Vagina (tissue), 2 donors: ENCODE data around the gene MICAL3. TPM values are rescaled to one million over a fixed set of nuclear protein-coding genes. Genes with fewer than 3 reads are reported as not detected.

Source experiments
- DNase-seq, 2 donors: peaks; one replicate each; pipeline ENCODE4 v3.0.0-alpha.2; 2017; ENCODE audit errors: extremely low spot score in 2 of 2
- H3K27ac ChIP-seq: fragments of 200-600 bp; sonication (generic); one replicate; pipeline ENCODE4 v1.5.1; 2019
- H3K27me3 ChIP-seq: fragments of 200-600 bp; sonication (generic); one replicate; pipeline ENCODE4 v1.5.1; 2019
- H3K36me3 ChIP-seq, 2 donors: fragments of 200-600 bp; sonication (generic); one replicate each; pipeline ENCODE4 v1.5.1; 2017 to 2019
- H3K4me1 ChIP-seq: fragments of 200-600 bp; sonication (generic); one replicate; pipeline ENCODE4 v1.5.1; 2019
- H3K4me3 ChIP-seq, 2 donors: fragments of 200-600 bp; sonication (generic); 1 replicate in 1 of 2; 2 replicates in 1 of 2; pipeline ENCODE4 v1.5.1; 2016 to 2019
- H3K9me3 ChIP-seq: fragments of 200-600 bp; sonication (generic); one replicate; pipeline ENCODE4 v1.5.1; 2019
- CTCF ChIP-seq, 3 experiments: fragments of 450-650 bp in 2 of 3; fragments of 200-600 bp in 1 of 3; sonication (generic) in 1 of 3; IDR thresholded peaks; one replicate each; pipeline ENCODE4 v1.5.1; 2017 to 2019; ENCODE audit warnings: antibody characterized with exemption in 3 of 3, mild to moderate bottlenecking in 2 of 3, moderate library complexity in 2 of 3
- POLR2A ChIP-seq, 2 donors: fragments of 450-650 bp; IDR thresholded peaks; one replicate each; pipeline ENCODE4 v1.6.1; 2017; ENCODE audit warnings: antibody characterized with exemption in 2 of 2, mild to moderate bottlenecking in 2 of 2, moderate library complexity in 2 of 2
- POLR2AphosphoS5 ChIP-seq, 2 donors: sonication (generic); formaldehyde crosslinking; IDR thresholded peaks; one replicate each; pipeline ENCODE4 v1.9.0; 2017; ENCODE audit warnings: antibody characterized with exemption in 2 of 2, mild to moderate bottlenecking in 2 of 2, low read depth in 1 of 2; ENCODE audit not compliant: insufficient read depth in 1 of 2
- intact Hi-C: fragments of 100-400 bp; cut with DNase I; formaldehyde crosslinking; loops from one replicate; pipeline ENCODE4 v1.15.1; 2023
- total RNA-seq: library from RNA; depleted of rRNA; stranded (reverse); fragments of >200 nt; gene quantifications from one replicate; pipeline ENCODE4 v1.2.3, GENCODE V29; 2016

MICAL3 gene
- total RNA-seq, 1 donor from 2014 or later, result 35.1 TPM

DNA sequence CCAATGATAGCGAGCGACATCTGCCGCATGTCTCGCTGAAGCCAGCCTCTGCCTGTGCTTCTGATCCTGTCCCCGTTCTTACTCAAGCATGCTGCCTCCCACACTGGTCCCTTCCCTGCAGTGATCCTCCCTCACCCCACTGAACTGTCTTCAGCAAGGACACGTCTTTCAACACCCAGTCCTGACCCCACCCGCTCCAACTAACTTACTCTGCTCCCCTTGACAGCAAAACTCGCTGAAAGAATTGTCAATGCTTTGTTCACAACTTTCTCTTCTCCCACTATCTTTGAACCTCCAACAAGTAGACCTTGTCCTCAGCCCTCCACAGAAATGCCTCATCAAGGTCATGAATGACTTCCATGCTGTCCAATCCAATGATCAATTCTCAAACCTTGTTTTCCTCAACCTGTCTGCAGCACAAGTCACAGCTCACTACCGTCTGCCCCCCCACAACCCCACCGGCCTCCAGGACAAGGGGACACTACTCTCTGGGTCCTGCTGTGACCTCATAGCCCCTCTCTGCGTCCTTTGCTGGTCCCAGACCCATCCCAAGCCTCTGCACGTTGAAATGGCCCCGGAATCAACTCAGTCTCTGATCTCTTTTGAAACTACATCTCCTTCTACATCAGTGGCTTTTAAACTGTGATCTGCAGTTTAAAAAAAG, 108.0 kb downstream of the MICAL3 start:
- DNase-seq, result no peak
- Histone ChIP-seq H3K27me3 (no peaks in the 10 kb centered on the region), H3K36me3 (no peaks in the 10 kb centered on the region), H3K4me3 (no peak overlapping the region), H3K9me3 (no peaks in the 10 kb centered on the region), H3K27ac (no peak overlapping the region), H3K4me1 (peaks cover 20% of the 10 kb centered on the region)
- TF ChIP-seq POLR2AphosphoS5 (IDR thresholded peaks at IDR 0.05; ENCODE audit: insufficient read depth in 1 of 2, low read depth in 1 of 2), result no peak
- TF ChIP-seq POLR2A (IDR thresholded peaks at IDR 0.05), result no peak
- no peak for TF ChIP-seq CTCF (IDR thresholded peaks at IDR 0.05)
- intact Hi-C loops, result no loop called here

GRCh38 chr22:17915676-17916075, 108.7 kb downstream of the MICAL3 start:
- DNase-seq, result no peak
- H3K4me3 ChIP-seq, result no peak overlapping the region
- H3K27ac ChIP-seq, result no peak overlapping the region
- H3K36me3 ChIP-seq, result no peaks in the 10 kb centered on the region
- no peaks in the 10 kb centered on the region for H3K27me3 ChIP-seq
- H3K4me1 ChIP-seq, result peaks cover 25% of the 10 kb centered on the region
- H3K9me3 ChIP-seq, result no peaks in the 10 kb centered on the region
- intact Hi-C loops, result no loop called here
- TF ChIP-seq POLR2AphosphoS5 (IDR thresholded peaks at IDR 0.05; ENCODE audit: insufficient read depth in 1 of 2, low read depth in 1 of 2) (no peak), CTCF (IDR thresholded peaks at IDR 0.05) (no peak), POLR2A (IDR thresholded peaks at IDR 0.05) (no peak)

GRCh38 chr22:17915188-17915587, 109.2 kb downstream of the MICAL3 start:
- H3K27ac ChIP-seq, result no peak overlapping the region
- H3K4me1 ChIP-seq, result peaks cover 25% of the 10 kb centered on the region
- no peaks in the 10 kb centered on the region for H3K27me3 ChIP-seq

GRCh38 chr22:17914474-17914873, 109.9 kb downstream of the MICAL3 start:
- Histone ChIP-seq H3K4me3 (no peak overlapping the region), H3K4me1 (peaks cover 25% of the 10 kb centered on the region), H3K27ac (no peak overlapping the region), H3K27me3 (no peaks in the 10 kb centered on the region), H3K9me3 (no peaks in the 10 kb centered on the region), H3K36me3 (no peaks in the 10 kb centered on the region)
- intact Hi-C loops, result no loop called here
- DNase-seq, result no peak
- TF ChIP-seq POLR2AphosphoS5 (IDR thresholded peaks at IDR 0.05; ENCODE audit: insufficient read depth in 1 of 2, low read depth in 1 of 2) (no peak), CTCF (IDR thresholded peaks at IDR 0.05) (no peak), POLR2A (IDR thresholded peaks at IDR 0.05) (no peak)

More at GRCh38 chr22:17915188-17915587, 109.2 kb downstream of the MICAL3 start:
- H3K9me3 ChIP-seq, result no peaks in the 10 kb centered on the region
- intact Hi-C loops, result no loop called here
- H3K4me3 ChIP-seq, result no peak overlapping the region
- no peak for TF ChIP-seq POLR2A (IDR thresholded peaks at IDR 0.05)
- no peak for TF ChIP-seq CTCF (IDR thresholded peaks at IDR 0.05)
- TF ChIP-seq POLR2AphosphoS5 (IDR thresholded peaks at IDR 0.05; ENCODE audit: insufficient read depth in 1 of 2, low read depth in 1 of 2), result no peak
- H3K36me3 ChIP-seq, result no peaks in the 10 kb centered on the region
- no peak for DNase-seq

DNA sequence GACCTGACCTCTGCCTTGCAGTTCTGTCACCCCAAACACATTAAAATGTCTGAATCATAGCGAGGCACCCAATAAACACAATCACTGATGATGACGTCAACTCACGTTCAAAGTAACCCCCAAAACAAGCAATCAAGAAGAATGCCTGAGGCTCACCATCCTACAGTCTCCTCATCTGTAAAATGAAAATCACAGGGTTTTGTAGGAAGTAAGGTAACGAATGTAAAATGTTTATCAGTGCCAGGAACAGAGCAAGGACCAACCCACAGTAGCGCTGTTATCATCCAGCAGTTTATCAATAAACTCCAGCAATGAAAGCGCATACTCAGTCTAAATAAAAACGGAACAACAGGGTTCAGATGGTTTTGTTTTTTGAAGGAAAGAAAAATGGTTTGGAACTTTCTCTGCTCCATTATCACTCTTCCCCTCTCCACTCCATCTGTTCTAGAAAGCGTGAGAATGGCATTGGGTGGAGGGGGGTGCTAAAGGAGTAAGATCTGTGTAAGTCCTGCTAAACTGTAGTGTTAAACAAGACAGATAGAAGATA, 110.5 kb downstream of the MICAL3 start:
- no peak for DNase-seq
- intact Hi-C loops, result no loop called here
- Histone ChIP-seq H3K4me3 (no peak overlapping the region), H3K36me3 (no peaks in the 10 kb centered on the region), H3K4me1 (peaks cover 26% of the 10 kb centered on the region), H3K27ac (no peak overlapping the region), H3K27me3 (no peaks in the 10 kb centered on the region), H3K9me3 (no peaks in the 10 kb centered on the region)
- TF ChIP-seq POLR2AphosphoS5 (IDR thresholded peaks at IDR 0.05; ENCODE audit: insufficient read depth in 1 of 2, low read depth in 1 of 2), result no peak
- TF ChIP-seq CTCF (IDR thresholded peaks at IDR 0.05), result no peak
- no peak for TF ChIP-seq POLR2A (IDR thresholded peaks at IDR 0.05)
